Chondrocyte (in vitro differentiated cells): Measurements from ENCODE around the gene SLC29A3. TPM values are rescaled to one million over a fixed set of nuclear protein-coding genes. Genes with fewer than 3 reads are reported as not detected.

Experiments used
- DNase-seq: peaks from one replicate; pipeline ENCODE4 v3.0.0; 2021; ENCODE audit warnings: mixed read lengths, low spot score
- H3K27ac Mint-ChIP-seq: one replicate; pipeline ENCODE4 v1.8.0; 2021; ENCODE audit warnings: mild to moderate bottlenecking, moderate library complexity, mixed read lengths; ENCODE audit not compliant: unreplicated experiment
- H3K27me3 Mint-ChIP-seq: 2 replicates; pipeline ENCODE4 v1.8.0; 2021; ENCODE audit warnings: low read depth, mixed read lengths
- H3K36me3 Mint-ChIP-seq: 2 replicates; pipeline ENCODE4 v1.8.0; 2021; ENCODE audit warnings: low read depth, mixed read lengths
- H3K4me1 Mint-ChIP-seq: 2 replicates; pipeline ENCODE4 v1.8.0; 2021; ENCODE audit warnings: low read depth, mild to moderate bottlenecking, mixed read lengths
- H3K4me3 Mint-ChIP-seq: one replicate; pipeline ENCODE4 v1.8.0; 2021; ENCODE audit warnings: mild to moderate bottlenecking, moderate library complexity, mixed read lengths; ENCODE audit not compliant: unreplicated experiment
- H3K9me3 Mint-ChIP-seq: 2 replicates; pipeline ENCODE4 v1.8.0; 2021; ENCODE audit warnings: low read depth, mixed read lengths
- total RNA-seq: library from RNA; stranded (reverse); gene quantifications from 3 replicates; pipeline ENCODE4 v1.2.1, GENCODE V29; 2021
- TF ChIP-seq, protein P1 (sequence below): fragments of 200-600 bp; sonication (generic); IDR thresholded peaks from 2 replicates; pipeline ENCODE4 v1.5.0; 2021; ENCODE audit warnings: antibody characterized with exemption, mild to moderate bottlenecking, moderate library complexity

Gene SLC29A3
- total RNA-seq, 1 donor from 2014 or later = 3.8 TPM

DNA sequence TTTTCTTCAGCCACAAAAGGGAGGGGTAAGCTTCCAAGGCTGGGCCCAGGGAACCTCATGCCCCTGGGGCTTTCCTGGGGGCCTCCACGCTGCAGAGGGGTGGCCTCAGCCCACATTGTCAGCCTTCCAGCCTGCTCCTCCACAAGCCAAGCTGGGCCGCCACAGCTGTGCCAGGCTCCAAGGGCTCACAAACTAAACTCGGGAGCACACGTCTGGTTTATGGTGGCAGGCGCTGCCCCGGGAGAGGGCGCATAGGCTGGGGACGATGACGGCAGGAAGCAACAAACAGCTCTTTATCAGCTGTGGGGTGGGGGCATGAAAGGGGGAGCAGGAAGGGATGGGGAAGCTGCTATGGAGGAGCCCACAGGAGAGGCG is 71.4 kb downstream of the SLC29A3 start:
- no peak for DNase-seq
- H3K4me1 Mint-ChIP-seq = no peaks in the 10 kb centered on the region
- no peak overlapping the region for H3K4me3 Mint-ChIP-seq
- no peaks in the 10 kb centered on the region for H3K9me3 Mint-ChIP-seq
- no peaks in the 10 kb centered on the region for H3K36me3 Mint-ChIP-seq
- TF ChIP-seq, protein P1, sequence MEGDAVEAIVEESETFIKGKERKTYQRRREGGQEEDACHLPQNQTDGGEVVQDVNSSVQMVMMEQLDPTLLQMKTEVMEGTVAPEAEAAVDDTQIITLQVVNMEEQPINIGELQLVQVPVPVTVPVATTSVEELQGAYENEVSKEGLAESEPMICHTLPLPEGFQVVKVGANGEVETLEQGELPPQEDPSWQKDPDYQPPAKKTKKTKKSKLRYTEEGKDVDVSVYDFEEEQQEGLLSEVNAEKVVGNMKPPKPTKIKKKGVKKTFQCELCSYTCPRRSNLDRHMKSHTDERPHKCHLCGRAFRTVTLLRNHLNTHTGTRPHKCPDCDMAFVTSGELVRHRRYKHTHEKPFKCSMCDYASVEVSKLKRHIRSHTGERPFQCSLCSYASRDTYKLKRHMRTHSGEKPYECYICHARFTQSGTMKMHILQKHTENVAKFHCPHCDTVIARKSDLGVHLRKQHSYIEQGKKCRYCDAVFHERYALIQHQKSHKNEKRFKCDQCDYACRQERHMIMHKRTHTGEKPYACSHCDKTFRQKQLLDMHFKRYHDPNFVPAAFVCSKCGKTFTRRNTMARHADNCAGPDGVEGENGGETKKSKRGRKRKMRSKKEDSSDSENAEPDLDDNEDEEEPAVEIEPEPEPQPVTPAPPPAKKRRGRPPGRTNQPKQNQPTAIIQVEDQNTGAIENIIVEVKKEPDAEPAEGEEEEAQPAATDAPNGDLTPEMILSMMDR = no peak
- H3K27me3 Mint-ChIP-seq = peaks cover 66% of the 10 kb centered on the region
- no peak overlapping the region for H3K27ac Mint-ChIP-seq

DNA sequence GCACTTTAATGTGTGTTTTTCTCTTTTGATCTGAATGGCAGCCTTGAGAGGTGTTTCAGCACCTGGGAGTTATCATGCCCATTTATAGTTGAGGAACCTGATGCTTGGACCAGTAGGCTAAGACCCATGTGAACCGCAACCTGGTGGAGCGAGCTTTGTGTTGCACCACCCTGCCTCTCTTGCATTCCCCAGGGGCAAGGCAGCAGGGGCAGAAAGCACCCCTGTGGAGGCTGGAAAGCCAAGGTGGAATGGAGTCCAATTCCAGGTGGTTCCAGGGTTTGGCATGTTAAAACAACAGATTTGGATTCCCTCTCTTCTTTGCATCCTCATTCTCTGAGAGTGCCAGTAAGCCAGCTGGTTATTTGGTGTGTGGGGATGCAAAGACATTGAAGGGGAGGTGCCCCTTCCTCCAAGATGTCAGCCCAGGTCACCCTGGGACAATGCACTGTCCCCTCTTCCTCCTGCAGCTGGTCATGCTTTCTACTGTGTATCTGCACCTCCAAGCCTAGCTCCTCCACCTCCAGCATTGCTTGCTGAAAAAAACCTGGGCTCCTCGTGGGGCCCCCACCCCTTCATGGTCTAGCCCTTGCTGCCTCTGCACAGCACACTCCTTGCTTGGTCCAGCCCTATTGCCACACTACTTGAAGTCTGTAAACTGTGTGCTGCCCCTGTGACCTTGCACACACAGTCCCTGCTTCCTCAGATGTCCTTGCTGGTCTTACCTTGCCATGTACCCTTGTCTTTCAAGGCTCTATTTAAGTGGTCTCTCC is 72.0 kb downstream of the SLC29A3 start:
- Mint-ChIP-seq H3K4me1 (no peaks in the 10 kb centered on the region), H3K36me3 (no peaks in the 10 kb centered on the region), H3K9me3 (no peaks in the 10 kb centered on the region), H3K27me3 (peaks cover 70% of the 10 kb centered on the region), H3K27ac (no peak overlapping the region), H3K4me3 (no peak overlapping the region)
- TF ChIP-seq, protein P1 = no peak
- DNase-seq = no peak

DNA sequence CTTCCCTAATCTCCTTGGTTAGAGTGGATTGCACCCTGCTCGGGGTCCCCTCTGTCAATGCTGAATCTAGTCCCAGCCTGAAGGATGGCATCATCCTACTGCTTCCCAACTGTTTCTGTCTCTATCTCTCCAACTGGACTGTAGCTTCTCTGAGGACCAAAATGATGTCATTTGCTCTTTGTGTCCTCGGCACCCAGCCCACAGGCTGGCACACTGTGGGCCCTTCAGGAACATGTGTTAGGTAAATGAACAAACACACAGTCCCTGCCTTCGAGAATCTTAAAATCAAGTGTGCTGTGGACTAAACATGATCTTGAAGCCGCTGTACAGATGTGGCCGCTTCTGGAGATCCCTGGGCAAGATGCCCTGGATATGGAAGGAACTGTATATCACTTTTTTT is 72.6 kb downstream of the SLC29A3 start:
- Mint-ChIP-seq H3K27me3 (peaks cover 65% of the 10 kb centered on the region), H3K4me3 (no peak overlapping the region), H3K36me3 (no peaks in the 10 kb centered on the region), H3K9me3 (no peaks in the 10 kb centered on the region), H3K27ac (no peak overlapping the region), H3K4me1 (no peaks in the 10 kb centered on the region)
- TF ChIP-seq, protein P1 = no peak
- DNase-seq = no peak

DNA sequence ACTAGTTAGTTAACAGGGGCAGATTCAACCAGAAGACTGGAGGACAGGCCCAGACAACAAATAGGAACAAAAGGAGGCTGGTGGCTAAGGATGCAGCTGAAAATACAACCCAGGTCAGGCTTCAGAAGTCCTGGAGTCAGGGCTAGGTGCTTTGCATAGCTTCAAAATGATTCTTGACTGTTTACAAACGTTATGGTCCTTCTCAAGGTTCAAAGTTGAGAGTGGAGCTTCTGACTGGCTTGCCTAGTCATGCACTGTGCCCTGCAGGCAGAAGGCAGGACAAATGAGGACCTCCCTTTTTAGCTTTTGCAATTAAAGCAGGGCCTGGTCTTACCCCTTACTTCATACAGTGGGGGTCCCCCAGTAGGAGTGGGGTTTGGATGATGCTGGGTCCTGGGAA is 73.2 kb downstream of the SLC29A3 start:
- TF ChIP-seq, protein P1 = no peak
- no peak for DNase-seq

DNA sequence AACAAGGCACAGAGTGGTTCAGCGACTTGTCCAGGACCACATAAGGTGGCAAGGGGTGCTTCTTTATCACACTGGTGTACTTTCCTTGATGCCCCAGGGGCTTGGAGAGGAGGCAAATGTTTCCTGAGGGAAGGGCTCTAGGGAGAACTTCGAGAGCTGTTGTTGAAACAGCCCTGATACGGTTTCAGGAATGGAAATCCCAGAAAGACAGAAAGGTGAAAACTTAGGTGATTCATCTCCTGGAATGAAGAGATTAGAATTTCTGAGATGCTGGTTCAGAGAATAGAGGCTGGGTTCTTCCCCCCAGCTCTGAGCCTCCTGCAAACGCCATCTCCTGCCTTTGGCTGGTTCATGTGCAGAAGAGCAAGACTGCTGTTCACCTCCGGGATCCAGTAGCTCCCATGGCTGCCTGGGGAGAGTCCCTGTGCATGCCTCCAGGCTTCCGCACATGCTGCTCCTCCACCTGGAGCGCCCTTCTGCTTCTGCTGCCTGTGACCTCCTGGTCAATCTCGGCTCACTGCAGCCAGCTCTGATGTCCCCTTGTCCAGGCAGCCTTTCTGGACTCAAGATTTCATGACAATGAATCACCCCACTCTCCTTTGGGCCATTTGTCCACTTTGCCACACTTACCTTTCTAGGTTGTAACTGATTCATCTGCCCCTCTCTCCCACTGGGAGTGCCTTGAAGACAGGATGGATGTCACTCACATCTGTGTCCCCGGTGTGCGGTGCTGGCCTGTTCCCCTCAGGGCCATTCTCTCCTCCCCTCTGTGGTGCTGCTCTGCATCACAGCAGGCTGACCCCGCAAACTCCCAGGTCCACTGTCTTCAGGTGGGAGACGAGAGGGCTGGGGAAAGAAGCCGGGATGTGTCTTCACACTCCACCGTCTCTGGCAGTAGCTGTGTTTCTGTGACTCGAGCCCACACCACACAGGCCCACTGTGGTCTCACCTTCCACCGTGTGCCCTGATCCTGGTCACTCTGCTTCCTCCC is 74.0 kb downstream of the SLC29A3 start:
- Mint-ChIP-seq H3K27me3 (peaks cover 68% of the 10 kb centered on the region), H3K36me3 (no peaks in the 10 kb centered on the region), H3K9me3 (no peaks in the 10 kb centered on the region), H3K4me1 (peaks cover 4% of the 10 kb centered on the region), H3K27ac (no peak overlapping the region), H3K4me3 (no peak overlapping the region)
- TF ChIP-seq, protein P1 = no peak
- DNase-seq = no peak

More for the DNA sequence above, 73.2 kb downstream of the SLC29A3 start:
- Mint-ChIP-seq H3K36me3 (no peaks in the 10 kb centered on the region), H3K9me3 (no peaks in the 10 kb centered on the region), H3K4me1 (no peaks in the 10 kb centered on the region), H3K4me3 (no peak overlapping the region), H3K27ac (no peak overlapping the region), H3K27me3 (peaks cover 65% of the 10 kb centered on the region)
